Stomach smooth muscle (tissue), 2 donors: ENCODE results near the gene BTNL3.

Source experiments
- H3K27ac ChIP-seq: one replicate; pipeline ENCODE4 v1.7.0; 2013; ENCODE audit warnings: mild to moderate bottlenecking, low read length, inconsistent platforms
- H3K27me3 ChIP-seq, 2 donors: one replicate each; pipeline ENCODE4 v1.7.0; 2013; ENCODE audit warnings: low read length in 2 of 2; ENCODE audit not compliant: insufficient read depth in 2 of 2, control insufficient read depth in 1 of 2
- H3K36me3 ChIP-seq, 2 donors: one replicate each; pipeline ENCODE4 v1.7.0; 2013; ENCODE audit warnings: low read length in 2 of 2; ENCODE audit not compliant: control insufficient read depth in 2 of 2, insufficient read depth in 2 of 2
- H3K4me1 ChIP-seq: one replicate; pipeline ENCODE4 v1.7.0; 2013; ENCODE audit warnings: low read length; ENCODE audit not compliant: control insufficient read depth, insufficient read depth
- H3K4me3 ChIP-seq, 2 donors: one replicate each; pipeline ENCODE4 v1.7.0; 2013; ENCODE audit warnings: low read length in 2 of 2
- H3K9ac ChIP-seq, 2 donors: one replicate each; pipeline ENCODE4 v1.7.0; 2013; ENCODE audit warnings: low read length in 2 of 2, mild to moderate bottlenecking in 1 of 2
- H3K9me3 ChIP-seq, 2 donors: one replicate each; pipeline ENCODE4 v1.7.0; 2013; ENCODE audit warnings: low read length in 2 of 2; ENCODE audit not compliant: control insufficient read depth in 2 of 2
- donor health status: healthy.
- donor health status: Pancreatic carcinoma.

The BTNL3 gene

DNA sequence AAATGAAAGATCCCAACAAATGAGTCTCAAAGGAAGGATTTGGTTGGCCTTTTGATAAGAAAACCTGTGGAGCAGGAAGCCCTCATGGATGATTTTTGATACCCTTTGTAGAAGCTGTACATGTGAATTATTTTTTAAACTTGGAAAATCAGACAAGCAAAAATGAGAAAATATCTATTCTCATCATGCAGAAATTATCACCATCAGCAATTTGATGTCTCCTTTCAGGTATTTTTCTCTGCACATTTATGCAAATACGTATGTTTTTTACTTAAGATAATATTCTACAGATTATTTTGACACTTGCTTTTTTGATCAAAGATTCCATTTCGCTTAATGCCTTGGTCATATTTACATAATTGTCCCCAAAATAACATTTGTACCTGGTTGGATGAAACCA, 58.6 kb downstream of the BTNL3 start:
- Histone ChIP-seq H3K4me1 (no peaks in the 10 kb centered on the region), H3K9ac (no peak overlapping the region), H3K27ac (no peak overlapping the region), H3K36me3 (no peaks in the 10 kb centered on the region), H3K27me3 (peaks cover 34 to 39% of the 10 kb centered on the region in 2 donors), H3K9me3 (no peaks in the 10 kb centered on the region), H3K4me3 (no peak overlapping the region)

DNA sequence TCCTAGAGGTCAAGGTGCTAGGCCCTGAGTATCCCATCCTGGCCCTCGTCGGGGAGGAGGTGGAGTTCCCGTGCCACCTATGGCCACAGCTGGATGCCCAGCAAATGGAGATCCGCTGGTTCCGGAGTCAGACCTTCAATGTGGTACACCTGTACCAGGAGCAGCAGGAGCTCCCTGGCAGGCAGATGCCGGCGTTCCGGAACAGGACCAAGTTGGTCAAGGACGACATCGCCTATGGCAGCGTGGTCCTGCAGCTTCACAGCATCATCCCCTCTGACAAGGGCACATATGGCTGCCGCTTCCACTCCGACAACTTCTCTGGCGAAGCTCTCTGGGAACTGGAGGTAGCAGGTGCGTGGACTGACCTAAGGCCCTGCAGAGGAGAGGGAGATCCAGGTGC, 59.3 kb downstream of the BTNL3 start:
- Histone ChIP-seq H3K27me3 (peaks cover 37 to 38% of the 10 kb centered on the region in 2 donors), H3K4me3 (no peak overlapping the region), H3K9ac (no peak overlapping the region), H3K9me3 (no peaks in the 10 kb centered on the region), H3K4me1 (peaks cover 4% of the 10 kb centered on the region), H3K36me3 (no peaks in the 10 kb centered on the region), H3K27ac (no peak overlapping the region)

DNA sequence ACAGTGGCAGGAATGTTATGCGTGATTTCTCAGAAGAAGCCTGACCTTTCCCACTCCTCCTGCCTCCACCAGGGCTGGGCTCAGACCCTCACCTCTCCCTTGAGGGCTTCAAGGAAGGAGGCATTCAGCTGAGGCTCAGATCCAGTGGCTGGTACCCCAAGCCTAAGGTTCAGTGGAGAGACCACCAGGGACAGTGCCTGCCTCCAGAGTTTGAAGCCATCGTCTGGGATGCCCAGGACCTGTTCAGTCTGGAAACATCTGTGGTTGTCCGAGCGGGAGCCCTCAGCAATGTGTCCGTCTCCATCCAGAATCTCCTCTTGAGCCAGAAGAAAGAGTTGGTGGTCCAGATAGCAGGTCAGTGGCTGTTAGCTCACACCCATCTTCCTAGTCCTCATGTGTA, 61.4 kb downstream of the BTNL3 start:
- peaks cover 48 to 55% of the 10 kb centered on the region in 2 donors for H3K27me3 ChIP-seq

DNA sequence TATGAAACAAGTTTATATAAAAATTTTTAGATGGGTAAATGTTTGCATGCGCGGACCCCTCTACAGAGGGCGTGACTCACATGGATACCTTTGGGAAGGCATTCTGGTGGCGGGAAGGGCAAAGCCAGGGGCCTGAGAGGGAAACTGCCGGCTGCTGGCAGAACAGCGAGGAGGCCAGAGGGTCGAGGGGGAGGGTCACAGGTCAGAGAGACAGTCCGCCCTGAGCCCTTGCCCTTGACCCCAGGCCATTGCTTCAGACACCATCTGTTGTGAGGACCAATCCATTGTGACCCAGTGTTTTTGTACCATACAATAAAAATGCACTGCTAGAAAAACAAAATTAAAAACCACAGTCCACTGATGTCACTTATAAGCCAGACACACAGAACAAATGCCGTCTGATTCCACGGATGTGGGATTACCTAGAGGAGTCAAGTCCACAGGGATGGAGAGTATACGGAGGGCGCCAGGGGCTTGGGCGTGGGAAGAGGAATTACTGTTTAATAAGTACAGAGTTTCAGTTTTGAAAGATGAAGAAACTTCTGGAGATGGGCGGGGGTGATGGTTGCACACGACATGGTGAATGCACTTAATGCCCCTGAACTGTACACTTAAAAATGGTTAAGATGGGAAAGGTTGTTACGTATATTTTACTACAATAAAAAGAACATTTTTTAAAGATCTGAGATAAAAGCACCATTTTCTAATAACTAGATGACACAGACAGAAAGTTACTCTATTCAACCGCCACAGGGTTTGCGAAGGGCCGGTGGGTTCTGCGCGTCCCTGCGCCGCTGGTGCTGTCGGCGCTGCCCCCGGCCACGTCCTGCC, 63.4 kb downstream of the BTNL3 start:
- peak overlapping the region; percentile 31 to 52 for H3K4me3 ChIP-seq
- H3K27me3 ChIP-seq: peaks cover 55 to 56% of the 10 kb centered on the region in 2 donors
- no peak overlapping the region for H3K27ac ChIP-seq
- no peaks in the 10 kb centered on the region for H3K9me3 ChIP-seq
- H3K36me3 ChIP-seq: no peaks in the 10 kb centered on the region
- no peak overlapping the region for H3K9ac ChIP-seq
- peaks cover 14% of the 10 kb centered on the region for H3K4me1 ChIP-seq

More for the DNA sequence above, 61.4 kb downstream of the BTNL3 start:
- no peak overlapping the region for H3K27ac ChIP-seq
- H3K9me3 ChIP-seq: no peaks in the 10 kb centered on the region
- H3K4me1 ChIP-seq: peaks cover 14% of the 10 kb centered on the region
- H3K4me3 ChIP-seq: no peak overlapping the region
- H3K9ac ChIP-seq: no peak overlapping the region
- H3K36me3 ChIP-seq: no peaks in the 10 kb centered on the region

DNA sequence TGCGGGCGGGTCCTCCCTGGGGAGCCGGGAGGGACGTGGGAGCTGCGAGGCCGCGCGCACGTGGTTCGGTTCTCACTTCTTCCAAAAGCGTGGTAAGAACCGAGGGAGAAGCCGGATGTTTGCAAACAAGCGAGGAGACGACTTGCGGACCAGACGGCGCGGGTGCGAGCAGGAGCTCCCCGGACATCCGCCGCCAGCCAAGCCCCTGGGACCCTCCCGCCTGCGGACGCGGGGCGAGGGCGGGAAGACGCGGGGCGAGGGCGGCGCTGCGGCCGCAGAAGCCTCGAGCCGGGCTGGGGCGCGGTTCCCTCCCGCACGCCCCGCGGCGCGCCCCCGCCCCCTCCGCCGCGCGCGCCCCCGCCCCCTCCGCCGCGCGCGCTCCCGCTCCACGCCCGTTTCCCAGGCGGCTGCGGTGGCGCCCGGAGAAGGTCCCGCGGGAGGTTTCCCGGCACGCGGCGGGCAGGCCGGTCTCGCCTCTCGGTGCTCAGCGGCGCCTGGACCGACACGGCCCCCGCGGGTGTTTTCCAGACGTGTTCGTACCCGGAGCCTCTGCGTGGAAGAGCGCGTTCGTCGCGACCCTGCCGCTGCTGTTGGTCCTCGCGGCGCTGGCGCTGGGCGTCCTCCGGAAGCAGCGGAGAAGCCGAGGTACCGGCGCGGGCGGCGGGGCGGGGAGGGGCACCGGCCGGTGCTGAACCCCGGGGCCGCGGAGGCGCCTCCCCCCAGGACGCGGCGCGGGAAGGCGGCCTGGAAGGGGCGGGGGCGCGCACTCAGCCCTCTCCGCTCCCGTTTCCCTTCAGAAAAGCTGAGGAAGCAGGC, 64.2 kb downstream of the BTNL3 start:
- no peak overlapping the region for H3K27ac ChIP-seq

DNA sequence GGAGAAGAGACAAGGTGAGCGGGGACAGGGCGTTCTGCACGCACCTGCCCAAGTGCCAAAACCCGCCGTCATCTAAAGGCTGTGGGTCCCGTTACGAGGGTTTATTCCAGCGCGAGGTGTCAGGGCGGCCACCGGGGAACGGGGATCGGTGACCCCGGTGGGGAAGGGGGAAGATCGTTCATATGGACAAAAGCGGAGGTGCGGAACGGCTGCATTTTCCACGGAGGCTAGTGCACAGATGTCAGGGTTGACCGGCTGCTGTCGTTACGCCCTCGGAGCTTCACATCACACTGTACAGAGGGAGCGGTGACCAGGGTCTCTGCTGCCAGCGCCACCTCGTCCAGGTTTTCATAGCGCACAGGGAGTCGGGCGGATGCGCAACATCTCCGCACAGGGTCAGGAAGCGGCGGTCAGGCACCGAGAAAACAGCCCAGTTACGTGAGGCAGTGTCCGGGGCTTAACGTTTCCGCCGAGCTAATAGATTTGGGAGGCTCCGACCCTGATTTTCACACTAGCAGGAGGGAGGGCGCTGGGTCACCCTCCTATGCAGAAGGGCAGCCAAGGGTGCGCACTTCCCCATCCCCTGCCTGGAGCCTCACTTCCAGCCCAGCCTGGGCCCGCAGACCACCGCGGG, 65.0 kb downstream of the BTNL3 start:
- Histone ChIP-seq H3K27ac (no peak overlapping the region), H3K9ac (no peak overlapping the region), H3K4me3 (peak overlapping the region; percentile 55 to 69)

More for the DNA sequence above, 64.2 kb downstream of the BTNL3 start:
- Histone ChIP-seq H3K36me3 (no peaks in the 10 kb centered on the region), H3K27me3 (peaks cover 55 to 59% of the 10 kb centered on the region in 2 donors), H3K4me1 (peaks cover 14% of the 10 kb centered on the region), H3K4me3 (peak overlapping the region; percentile 55 to 69), H3K9ac (no peak overlapping the region), H3K9me3 (no peaks in the 10 kb centered on the region)

DNA sequence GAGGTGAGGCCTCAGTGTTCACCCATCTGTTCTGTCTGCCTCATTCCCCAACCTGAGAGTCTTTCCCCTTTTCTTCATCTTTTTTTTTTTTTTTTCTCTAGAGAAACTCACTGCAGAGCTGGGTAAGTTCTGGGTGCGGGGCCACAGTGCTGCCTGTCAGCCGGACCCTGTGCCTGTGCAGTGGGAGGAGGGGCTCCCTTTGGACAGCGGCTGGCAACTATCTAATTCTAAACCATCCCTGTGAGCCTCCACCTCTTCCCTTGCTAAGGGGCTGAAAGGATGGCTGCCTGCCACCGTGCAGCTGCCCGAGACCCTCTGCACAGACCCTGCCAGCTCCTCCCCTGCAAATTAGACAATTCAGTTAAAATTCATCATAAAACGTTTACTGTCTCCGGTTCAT, 65.5 kb downstream of the BTNL3 start:
- H3K27me3 ChIP-seq: peaks cover 61 to 62% of the 10 kb centered on the region in 2 donors
- no peak overlapping the region for H3K9ac ChIP-seq
- no peaks in the 10 kb centered on the region for H3K9me3 ChIP-seq
- no peak overlapping the region for H3K27ac ChIP-seq
- H3K4me1 ChIP-seq: peaks cover 14% of the 10 kb centered on the region
- H3K4me3 ChIP-seq: peak overlapping the region; percentile 55 to 69
- H3K36me3 ChIP-seq: no peaks in the 10 kb centered on the region

More for the DNA sequence above, 65.0 kb downstream of the BTNL3 start:
- Histone ChIP-seq H3K27me3 (peaks cover 57 to 60% of the 10 kb centered on the region in 2 donors), H3K4me1 (peaks cover 14% of the 10 kb centered on the region), H3K36me3 (no peaks in the 10 kb centered on the region), H3K9me3 (no peaks in the 10 kb centered on the region)

DNA sequence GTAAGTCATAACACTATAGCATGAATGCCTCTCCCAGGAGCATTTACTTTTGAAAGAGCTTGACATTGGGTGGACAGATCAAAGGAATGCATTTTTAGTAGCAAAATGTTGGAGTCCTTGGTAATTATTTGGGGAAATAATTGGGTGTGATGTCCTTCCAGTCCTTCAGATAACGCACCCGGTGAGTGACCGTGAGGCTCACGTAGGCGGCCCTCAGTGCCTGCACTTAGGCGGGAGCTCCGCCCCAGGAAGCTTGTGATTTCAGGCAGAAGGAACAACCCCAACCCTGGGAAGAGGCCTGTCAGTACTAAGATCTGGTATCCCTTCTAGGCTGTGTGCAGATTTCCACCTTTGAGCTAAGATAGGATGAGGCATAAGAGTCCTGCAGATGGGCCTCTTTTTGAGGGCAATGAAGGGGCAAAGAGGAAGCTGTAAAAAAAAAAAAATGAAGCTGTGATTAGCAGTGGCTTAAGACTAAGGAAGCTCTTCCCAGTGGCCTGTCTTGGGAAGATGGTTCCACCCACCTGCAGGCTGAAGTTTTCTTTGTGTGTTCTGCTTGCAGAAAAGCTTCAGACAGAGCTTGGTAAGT, 66.3 kb downstream of the BTNL3 start:
- peaks cover 14% of the 10 kb centered on the region for H3K4me1 ChIP-seq
- H3K36me3 ChIP-seq: no peaks in the 10 kb centered on the region
- H3K4me3 ChIP-seq: no peak overlapping the region
- peaks cover 57 to 70% of the 10 kb centered on the region in 2 donors for H3K27me3 ChIP-seq
- H3K9me3 ChIP-seq: no peaks in the 10 kb centered on the region
- no peak overlapping the region for H3K27ac ChIP-seq
- no peak overlapping the region for H3K9ac ChIP-seq
